GM18526 (cell line): ENCODE measurements around the gene ERC2.

ENCODE experiments used
- POLR2A ChIP-seq: IDR thresholded peaks from 3 replicates; pipeline ENCODE4 v1.6.1; 2011; ENCODE audit not compliant: insufficient read length; ENCODE audit errors: extremely low read depth

The ERC2 gene

DNA sequence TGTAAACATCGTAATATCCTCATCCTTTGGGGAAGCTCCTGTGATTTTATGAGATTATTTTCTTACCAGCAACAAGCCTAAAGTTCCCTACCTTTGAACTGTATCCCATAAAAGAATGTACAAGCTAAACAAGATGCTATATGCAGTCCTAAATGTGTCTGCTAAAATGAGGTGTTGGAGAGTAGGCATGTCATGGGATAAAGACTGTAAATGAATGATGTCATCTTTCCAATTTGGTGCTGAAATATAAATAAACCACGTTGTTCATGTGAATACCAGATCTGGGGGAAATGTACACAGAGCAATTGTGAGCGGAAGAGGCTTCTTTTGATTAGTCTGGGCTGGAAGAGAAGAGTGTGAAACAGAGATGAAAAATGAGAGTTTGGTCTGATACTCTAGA lies 766.3 kb downstream of the ERC2 start:
- no peak for TF ChIP-seq POLR2A

DNA sequence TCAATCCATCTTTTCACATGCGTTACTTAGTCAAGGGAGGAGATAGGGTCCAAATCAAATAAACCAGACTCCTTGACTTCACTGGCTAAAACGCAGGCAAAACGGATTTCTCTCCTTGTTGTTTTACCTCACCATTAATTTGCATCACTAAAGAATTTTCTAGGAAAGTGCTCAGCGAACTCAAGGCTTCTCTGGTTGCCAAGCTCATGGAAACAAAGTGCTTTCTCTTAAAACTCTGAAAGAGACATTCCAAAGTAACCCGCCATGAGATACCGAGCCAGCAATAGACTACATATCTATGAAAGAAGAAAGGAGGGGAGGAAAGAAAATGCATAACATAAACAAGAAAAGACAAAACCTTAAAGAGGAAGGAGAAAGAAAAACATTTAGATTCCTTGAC lies 769.4 kb downstream of the ERC2 start:
- TF ChIP-seq POLR2A: no peak

DNA sequence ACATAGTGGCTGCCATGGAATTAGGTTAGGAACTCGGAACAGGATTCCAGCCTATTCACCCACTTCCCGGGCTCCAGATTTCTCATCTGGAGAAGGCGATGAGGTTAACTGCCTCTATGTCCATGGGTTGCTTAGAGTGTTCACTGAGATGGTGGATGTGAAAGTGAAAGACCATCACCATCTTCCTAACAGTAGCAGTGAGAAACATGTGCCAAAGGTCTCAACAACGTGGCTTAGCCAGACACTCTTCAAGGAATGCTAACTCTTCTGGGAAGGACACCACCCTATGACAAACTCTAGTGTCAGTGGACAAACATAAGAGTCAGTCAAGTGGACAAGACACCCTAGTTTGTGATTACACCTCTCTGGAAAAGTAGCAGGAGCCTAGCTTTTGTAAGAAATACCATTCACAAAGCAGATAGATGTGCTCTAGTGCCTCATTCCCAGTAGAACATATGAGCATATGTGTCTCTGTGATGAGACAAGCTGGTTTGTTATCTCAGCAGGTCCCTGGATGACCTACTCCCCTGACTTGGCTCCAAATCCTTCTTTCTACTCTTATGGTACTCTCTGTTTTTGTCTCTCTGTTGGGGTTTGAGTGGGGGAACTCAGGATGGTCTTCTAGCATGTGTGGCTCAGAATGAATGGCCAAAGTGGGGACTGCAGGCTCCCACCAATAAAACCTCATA lies 770.9 kb downstream of the ERC2 start:
- TF ChIP-seq POLR2A: no peak

DNA sequence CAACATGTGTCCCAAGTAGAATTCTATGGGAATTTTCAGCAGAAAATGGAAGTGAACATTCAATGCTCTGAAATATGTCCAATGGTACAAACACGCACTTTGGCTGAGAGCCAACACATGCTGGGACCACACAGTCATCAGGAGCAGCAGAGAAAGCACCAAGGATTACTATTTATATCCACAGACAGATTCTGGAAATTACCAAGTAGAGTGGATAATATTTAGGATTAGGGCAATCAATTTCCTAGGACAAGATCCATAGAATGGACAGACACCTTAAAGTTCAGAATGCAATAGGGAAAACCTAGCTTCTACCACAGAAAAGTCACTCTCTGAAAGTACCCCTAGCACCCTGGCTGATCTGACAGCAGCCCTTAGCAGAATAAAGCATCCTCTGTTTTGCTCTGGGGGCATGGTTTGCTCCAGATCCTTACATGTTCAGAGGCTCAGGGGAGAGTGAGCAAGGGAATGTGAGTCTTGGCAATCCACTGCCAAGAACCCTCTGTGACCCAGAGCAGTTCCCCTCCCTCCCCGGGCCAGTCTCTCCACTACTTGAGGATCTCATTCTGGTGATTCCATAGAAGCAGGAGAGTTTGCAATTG lies 775.2 kb downstream of the ERC2 start:
- no peak for TF ChIP-seq POLR2A

DNA sequence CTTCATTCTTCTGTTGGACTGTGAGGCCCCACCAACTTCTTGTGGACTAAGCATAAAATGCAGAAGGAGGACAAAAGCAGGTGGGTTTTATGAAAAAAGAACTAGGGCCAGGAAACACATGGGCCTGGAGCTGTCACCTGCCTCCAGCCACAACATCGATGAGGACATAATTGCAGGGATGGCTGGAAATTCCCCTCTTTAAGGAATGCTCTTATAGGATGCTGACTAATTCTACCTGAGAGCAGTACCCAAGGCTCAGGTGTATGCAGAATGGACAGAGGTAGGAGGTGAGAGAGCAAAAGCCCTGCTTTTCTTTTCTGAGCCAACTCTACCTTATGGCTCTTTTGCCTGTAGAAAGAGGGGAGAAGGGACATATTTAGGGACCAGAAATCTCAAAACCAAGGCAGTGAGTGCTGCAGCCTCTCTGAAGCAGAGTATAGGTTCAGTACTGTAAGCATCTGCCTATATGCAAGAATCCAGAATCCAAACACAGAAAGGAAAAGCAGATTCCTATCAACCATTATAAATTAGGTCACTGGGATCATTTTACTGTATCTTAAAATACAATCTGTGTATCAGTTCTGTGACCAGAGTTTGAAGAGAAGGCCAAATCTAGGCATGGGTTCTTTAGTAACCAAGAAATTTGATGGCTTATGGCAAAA lies 775.8 kb downstream of the ERC2 start:
- TF ChIP-seq POLR2A: no peak

DNA sequence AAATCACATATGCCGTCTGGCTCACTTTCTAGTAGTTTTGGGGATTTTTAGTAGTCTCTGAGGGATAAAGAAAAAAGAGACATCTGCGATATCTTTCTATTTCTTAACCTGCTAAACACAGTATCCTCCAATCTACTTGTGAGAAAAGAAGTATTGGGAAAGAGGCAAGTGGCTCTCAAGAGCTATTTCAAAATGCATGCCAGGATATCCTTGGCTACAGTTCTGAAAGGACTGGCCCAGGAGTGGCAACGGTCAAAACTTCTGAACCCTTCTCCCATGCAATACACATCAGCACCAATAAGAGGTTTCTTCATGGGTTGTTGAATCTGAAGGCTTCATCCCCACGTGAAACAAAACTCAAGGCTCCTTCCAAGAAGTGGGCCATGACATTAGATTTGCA lies 777.1 kb downstream of the ERC2 start:
- TF ChIP-seq POLR2A: no peak

DNA sequence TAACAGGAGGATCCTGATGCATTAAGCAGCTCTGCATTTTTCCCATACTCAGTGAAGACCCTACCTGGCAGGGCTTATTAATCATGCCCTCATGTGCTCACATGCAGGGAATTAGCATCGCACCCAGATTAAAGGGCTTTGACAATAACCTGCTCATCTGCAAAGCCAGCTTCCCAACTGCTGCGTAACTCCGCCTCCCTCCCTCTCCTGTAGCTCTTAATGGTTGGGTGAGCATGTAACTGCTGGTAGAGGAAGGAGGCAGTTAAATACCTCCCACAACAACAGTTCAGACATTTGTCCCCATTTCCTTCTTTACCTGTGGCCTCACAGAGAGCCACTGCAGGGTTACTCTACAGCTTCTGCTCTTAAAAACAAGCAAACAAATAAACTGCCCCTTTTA lies 777.5 kb downstream of the ERC2 start:
- no peak for TF ChIP-seq POLR2A

DNA sequence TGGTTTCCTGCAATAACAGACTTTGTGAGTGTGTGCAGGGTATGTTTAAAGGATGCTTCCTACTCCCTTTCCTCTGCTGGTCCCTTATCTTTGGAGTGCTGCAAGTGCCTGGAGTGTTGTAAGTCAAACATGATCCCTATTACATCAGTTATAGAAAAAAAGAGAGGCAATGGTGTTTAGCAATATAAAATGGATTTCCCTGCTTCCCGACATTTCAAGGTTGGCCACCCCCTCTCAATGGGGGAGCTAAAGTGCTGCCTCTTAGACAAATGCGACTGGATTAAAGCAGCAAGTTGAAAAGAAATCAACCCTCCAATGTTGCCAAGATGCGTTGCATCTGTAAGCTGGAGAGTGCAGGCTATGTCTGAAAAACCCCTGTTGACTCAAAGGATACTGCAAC lies 778.1 kb downstream of the ERC2 start:
- TF ChIP-seq POLR2A: no peak

DNA sequence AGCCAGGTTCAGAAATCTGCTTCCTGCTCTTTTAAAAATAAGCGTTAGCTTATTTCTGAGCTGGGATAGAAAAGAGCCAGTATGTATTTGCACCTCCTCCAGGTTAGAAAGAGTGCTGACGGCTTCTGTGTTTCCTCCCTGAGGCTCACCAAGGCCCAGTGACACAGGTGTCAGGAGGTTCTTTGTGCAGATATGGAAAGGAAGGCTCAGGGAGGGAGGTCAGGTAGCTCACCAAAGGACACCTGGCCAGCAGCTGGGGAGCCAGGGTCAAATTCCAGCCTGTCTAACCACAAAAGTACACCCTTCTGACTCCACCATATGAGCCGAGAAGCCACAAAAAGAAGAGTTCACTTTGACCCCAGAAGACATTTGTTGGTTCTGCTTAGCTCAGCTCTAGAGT lies 780.1 kb downstream of the ERC2 start:
- TF ChIP-seq POLR2A: no peak

DNA sequence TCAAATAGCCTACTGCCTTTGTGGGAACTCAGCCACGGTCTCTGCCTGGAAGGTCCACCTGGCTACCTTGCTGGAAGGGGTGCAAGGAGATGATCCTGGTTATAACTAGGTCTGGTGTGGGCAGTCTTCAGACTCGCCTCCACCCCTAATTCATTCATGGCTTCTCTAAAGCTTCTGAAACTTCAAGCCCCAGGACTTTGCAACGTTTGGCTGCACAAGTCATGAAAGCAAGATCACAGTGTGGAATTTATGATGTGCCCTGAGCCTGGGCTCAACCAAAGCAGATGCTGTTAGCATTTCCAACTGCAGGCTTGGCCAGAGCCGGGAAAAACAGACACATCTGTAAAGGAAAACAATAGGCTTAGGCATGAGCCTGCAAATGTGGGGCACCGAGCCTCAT lies 780.7 kb downstream of the ERC2 start:
- no peak for TF ChIP-seq POLR2A

DNA sequence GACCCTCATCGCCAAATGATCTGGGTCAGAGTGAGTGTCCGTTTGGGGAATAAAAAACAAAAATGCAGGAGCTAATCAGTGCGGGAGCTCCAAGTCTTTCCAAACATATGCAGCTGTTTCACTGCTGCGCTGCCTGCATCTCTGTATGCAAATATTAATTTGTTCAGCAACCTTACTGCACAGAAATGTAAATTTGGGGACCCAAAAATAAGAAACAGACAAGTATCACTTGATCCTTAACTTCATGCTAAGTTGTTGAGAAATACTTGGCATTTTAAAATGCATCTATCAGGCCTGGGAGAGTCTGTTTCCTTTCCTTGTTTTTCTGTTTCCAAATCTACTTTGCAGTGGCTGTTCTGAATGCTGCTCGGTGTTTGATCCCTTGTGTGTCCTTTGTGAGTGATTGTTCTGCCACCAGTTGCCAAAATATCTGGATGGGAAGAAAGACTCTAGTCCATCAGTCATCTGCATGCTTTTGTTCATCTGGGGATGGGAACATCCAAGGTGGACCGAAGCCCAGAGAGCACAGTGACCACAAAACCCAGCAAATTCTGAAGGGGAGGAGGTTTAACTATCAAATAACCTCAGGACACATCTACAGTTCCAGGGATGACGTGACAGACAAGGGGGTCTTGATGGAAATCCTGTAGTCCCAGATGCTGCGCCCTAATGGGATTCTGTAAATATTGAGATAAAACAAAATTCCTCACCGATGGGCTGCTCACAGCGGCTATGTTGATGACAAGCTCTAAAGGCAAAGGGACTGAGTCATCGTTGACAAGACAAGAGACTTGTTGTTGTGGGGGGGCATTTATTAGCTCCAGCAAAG lies 781.6 kb downstream of the ERC2 start:
- TF ChIP-seq POLR2A: no peak

DNA sequence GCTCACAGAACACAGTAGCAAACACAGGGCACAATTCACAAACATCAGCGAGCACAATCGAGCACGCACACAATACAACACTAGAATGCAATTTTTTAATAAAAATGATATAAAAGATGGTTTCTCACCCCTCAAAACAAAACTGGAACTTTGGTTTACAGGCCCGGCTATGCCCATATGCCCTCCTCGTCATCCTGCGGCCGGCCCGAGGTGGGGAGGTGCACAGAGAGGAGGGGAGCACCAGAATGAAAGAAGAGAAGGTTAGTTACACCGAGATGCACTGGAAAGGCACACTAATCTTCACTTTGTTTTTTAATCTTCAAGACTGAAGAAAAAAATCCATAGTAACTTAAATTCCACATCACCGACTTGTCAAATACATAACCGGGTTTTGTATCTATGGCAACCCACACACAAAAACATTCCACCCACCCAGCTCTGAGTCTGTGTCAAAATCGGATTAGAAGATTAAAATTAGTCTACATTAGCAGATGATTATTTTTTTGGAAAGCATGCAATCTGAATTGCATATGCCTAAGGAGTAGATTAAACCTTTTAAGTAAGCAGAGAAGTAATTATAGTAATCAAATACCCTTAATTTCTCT lies 784.5 kb downstream of the ERC2 start:
- no peak for TF ChIP-seq POLR2A

DNA sequence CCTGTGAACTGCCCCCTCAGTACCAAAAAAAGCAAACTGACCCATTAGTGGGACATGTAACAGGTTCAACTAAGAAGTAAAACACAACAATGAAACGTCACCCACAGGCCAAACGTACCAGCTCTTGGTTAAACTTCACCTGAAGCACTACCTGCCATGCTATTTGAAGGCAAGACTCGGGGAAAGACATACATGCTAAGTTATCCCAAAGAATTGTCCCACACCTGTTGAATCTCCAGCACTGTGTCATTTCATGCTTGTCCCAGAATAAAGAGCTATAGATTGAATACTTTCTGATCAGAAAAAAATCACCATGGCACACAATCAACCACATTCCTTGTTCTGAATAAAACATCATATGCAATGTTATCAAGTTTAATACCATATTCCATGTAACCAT lies 785.8 kb downstream of the ERC2 start:
- TF ChIP-seq POLR2A: no peak

DNA sequence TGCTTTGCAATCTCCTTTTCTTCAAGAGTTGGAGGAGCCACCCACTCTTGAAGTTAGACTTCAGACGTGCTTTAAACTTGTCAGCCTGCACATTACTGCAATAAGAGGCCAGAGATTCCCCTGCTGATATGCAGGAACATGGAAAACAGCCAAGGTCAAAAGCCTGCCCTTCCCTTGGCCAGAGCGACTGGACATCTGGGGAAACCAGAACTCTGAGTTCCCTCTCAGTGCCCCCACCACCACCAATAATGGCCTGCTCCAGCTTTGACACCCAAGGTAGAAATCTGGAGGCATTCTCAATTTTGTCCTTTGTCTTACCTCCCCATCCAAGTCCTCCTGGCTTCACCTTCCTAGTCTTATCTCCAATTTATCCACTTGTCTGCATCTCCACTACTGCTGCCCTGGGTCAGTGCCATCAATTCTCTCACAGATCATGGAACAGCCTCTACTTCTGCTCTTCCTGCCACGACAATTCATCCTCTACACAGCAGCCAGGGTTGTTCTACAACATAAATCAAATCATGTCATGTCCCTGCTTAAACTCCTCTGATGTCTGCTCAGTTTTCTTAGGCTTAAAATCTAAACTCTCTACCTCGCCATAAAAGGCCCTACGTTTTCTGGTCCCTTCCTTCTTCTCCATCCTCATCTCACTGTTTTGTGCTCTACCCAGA lies 789.6 kb downstream of the ERC2 start:
- TF ChIP-seq POLR2A: no peak

DNA sequence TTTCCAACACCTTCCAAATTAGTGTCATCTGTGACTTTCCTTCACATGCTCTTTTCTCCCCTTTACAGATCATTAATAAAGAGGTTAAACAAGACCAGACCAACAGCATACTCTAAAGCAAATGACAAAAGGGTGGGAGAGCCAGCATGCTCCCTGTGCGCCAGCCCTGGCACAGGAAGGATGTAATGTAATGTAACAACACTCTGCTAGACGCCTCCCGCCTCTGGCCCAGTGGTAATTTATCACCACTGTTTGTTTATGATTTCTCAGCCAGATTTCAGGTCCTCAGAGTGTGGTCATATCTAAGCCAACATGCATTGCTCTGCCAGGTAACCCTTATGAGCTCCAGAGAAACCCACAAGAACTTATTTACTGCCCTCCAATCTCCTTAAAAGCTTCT lies 791.6 kb downstream of the ERC2 start:
- TF ChIP-seq POLR2A: no peak
